AG20443 (cell line): ENCODE measurements around the gene PPFIBP1.

Source experiments
- DNase-seq: peaks from one replicate; pipeline ENCODE4 v3.0.0; 2012; ENCODE audit warnings: low spot score, mixed read lengths

The PPFIBP1 gene

GRCh38 chr12:27667540-27667939 lies 143.5 kb downstream of the PPFIBP1 start:
- peak; percentile 94 for DNase-seq

- DNase-seq: no peak
These were observed 148.0 kb downstream of the PPFIBP1 start for GRCh38 chr12:27672051-27672450.

- no peak for DNase-seq
These were observed 148.6 kb downstream of the PPFIBP1 start for GRCh38 chr12:27672643-27673042.

- no peak for DNase-seq
These were observed 149.2 kb downstream of the PPFIBP1 start for GRCh38 chr12:27673101-27673718.

- no peak for DNase-seq
These were observed 151.0 kb downstream of the PPFIBP1 start for GRCh38 chr12:27674989-27675388.

- no peak for DNase-seq
These were observed 156.6 kb downstream of the PPFIBP1 start for GRCh38 chr12:27680619-27681018.

GRCh38 chr12:27682534-27682933 lies 158.5 kb downstream of the PPFIBP1 start:
- no peak for DNase-seq

- DNase-seq: no peak
These were observed 161.3 kb downstream of the PPFIBP1 start for GRCh38 chr12:27685274-27685673.

- no peak for DNase-seq
These were observed 162.1 kb downstream of the PPFIBP1 start for GRCh38 chr12:27686147-27686546.

- no peak for DNase-seq
These were observed 164.7 kb downstream of the PPFIBP1 start for GRCh38 chr12:27688671-27689070.

- no peak for DNase-seq
These were observed 165.7 kb downstream of the PPFIBP1 start for GRCh38 chr12:27689558-27690180.

GRCh38 chr12:27693403-27693802 lies 169.4 kb downstream of the PPFIBP1 start:
- DNase-seq: no peak

GRCh38 chr12:27695556-27696292 lies 171.7 kb downstream of the PPFIBP1 start:
- no peak for DNase-seq

GRCh38 chr12:27696293-27696652 lies 172.3 kb downstream of the PPFIBP1 start, which contains the start of gene REP15:
Gene REP15 (plus strand): TSS chr12:27696447. CDS start chr12:27696563, 116 bp downstream.
- no peak for DNase-seq

- no peak for DNase-seq
These were observed 173.0 kb downstream of the PPFIBP1 start for GRCh38 chr12:27696864-27697564.

GRCh38 chr12:27703720-27704452 lies 179.9 kb downstream of the PPFIBP1 start:
- peak; percentile 77 for DNase-seq

- no peak for DNase-seq
These were observed 181.3 kb downstream of the PPFIBP1 start for GRCh38 chr12:27705263-27705662.

GRCh38 chr12:27707216-27707615 lies 183.2 kb downstream of the PPFIBP1 start:
- no peak for DNase-seq

- DNase-seq: no peak
These were observed 185.4 kb downstream of the PPFIBP1 start for GRCh38 chr12:27709212-27709931.

GRCh38 chr12:27709932-27710591 lies 186.1 kb downstream of the PPFIBP1 start:
- no peak for DNase-seq
